Measurements from ENCODE around the gene NEU4.

The NEU4 gene

GRCh38 chr2:241836292-241836691 lies 27.3 kb downstream of the NEU4 start:
- no peak for DNase-seq

GRCh38 chr2:241837197-241837965 lies 28.4 kb downstream of the NEU4 start:
- no peak for DNase-seq

- DNase-seq: no peak
These were observed 32.4 kb downstream of the NEU4 start for GRCh38 chr2:241841181-241842066.

- no peak for DNase-seq
These were observed 33.0 kb downstream of the NEU4 start for GRCh38 chr2:241842067-241842415.

GRCh38 chr2:241842620-241843211 lies 33.7 kb downstream of the NEU4 start:
- no peak for DNase-seq

GRCh38 chr2:241843321-241844065 lies 34.5 kb downstream of the NEU4 start:
- no peak for DNase-seq

- DNase-seq: peak; percentile 50
These were observed 35.2 kb downstream of the NEU4 start for GRCh38 chr2:241844066-241844728.

- no peak for DNase-seq
These were observed 36.0 kb downstream of the NEU4 start for GRCh38 chr2:241844831-241845578.

GRCh38 chr2:241846406-241846805 lies 37.4 kb downstream of the NEU4 start:
- DNase-seq: no peak

GRCh38 chr2:241848761-241849615 lies 40.0 kb downstream of the NEU4 start:
- no peak for DNase-seq

- DNase-seq: no peak
These were observed 40.9 kb downstream of the NEU4 start for GRCh38 chr2:241849616-241850543.

- no peak for DNase-seq
These were observed 41.7 kb downstream of the NEU4 start for GRCh38 chr2:241850544-241851324.

GRCh38 chr2:241851325-241852115 lies 42.5 kb downstream of the NEU4 start:
- no peak for DNase-seq

- no peak for DNase-seq
These were observed 43.4 kb downstream of the NEU4 start for GRCh38 chr2:241852116-241852980.

- no peak for DNase-seq
These were observed 44.1 kb downstream of the NEU4 start for GRCh38 chr2:241852981-241853631.

GRCh38 chr2:241853651-241854341 lies 44.8 kb downstream of the NEU4 start:
- DNase-seq: no peak
